GM19238 (cell line): ENCODE results near the gene ALOX12.
"Not testable (repeated sequence)": the region's sequence is repeated elsewhere in the genome, so short reads cannot be mapped to it uniquely, and the experiment has no call there.

Experiments used
- DNase-seq: peaks from one replicate; pipeline ENCODE4 v3.0.0; 2011; ENCODE audit warnings: low spot score; ENCODE audit not compliant: insufficient read length

Gene ALOX12

DNA sequence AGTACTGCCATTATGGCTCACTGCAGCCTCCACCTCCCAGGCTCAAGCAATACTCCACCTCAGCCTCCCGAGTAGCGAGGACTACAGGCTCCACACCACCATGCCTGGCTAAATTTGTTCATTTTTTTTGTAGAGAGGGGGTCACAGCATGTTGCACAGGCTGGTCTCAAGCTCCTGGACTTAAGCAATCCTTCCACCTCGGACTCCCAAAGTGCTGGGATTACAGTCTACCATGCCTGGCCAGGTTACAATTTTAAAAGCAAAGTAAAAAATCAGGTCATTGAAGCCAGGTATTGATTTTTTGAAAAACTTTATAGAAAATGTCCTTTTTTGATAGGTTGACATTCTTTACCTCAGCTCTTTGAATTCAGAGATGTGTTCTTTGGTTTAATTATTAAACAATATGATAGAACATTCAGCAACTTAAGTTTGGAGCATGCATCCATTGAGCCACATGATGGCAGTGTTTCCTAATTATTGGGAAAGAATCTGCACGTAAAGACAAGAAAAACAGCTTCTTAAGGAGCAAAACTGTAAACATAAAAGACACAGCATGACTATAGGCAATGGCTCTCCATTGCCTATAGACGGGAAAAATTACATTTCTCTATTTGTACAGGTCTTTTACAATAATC lies 49.8 kb downstream of the ALOX12 start:
- DNase-seq = no peak

DNA sequence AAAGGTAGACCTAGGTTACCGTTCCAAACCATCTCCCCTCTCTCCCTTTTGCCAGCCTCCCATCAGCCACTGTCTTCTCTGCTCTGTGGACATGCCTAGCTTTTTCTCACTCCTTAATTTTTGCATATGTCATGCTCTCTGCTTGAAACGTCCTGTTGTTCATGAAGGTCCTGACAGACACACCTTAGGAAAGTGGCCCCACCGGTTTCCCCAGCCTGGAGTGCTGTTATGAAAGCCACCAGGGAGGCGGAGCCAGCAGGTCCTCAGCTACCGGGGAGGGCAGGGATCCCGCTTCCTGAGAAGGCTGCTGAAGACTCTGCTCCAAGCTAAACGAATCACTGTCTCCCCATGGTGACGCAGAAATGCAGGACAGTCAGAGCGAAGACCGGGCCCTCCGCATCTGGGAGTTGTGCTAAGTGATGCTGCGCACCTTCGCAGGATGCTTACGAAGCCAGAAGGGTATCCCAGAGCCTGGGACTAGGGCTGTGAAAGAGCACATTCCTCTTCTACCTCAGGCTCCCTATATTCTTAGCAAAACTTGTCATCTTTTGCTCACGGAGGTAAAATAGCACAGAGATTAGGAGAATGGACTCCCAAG lies 50.4 kb downstream of the ALOX12 start:
- DNase-seq = no peak

DNA sequence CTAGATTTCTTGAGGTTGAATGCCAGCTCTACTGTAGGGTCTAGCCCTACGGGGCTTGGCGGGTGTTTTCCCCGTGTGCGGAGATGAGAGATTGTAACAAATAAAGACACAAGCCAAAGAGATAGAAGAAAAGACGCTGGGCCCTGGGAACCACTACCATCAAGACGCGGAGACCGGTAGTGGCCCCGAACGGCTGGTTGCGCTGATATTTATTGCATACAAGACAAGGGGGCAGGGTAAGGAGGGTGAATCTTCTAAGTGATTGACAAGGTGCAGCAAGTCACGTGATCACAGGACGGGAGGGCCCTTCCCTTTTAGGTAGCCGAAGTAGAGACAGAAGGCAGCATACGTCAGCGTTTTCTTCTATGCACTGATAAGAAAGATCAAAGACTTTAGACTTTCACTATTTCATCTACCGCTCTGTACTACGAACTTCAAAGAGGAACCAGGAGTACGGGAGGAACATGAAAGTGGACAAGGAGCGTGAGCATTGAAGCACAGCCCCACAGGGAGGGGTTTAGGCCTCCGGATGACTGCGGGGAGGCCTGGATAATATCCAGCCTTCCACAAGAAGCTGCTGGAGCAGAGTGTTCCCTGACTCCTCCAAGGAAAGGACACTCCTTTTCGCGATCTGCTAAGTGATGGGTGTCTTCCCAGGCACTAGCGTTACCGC lies 51.0 kb downstream of the ALOX12 start:
- DNase-seq = not testable (repeated sequence)

DNA sequence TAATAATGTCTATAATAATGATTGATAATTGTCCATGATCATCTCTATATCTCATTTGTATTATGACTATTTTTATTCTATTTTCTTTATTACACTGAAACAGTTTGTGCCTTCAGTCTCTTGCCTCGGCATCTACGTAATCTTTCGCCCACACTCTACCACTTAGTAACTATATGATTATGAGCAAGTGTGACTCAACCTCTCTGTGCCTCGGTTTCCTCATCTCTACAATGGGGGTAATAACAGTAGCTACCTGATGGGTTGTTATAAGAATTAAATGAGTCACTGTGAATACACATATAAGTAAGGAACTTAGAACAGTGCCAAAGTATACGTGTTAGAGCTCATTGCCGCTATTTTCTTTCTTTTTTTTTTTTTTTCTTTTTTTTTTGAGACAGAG lies 51.7 kb downstream of the ALOX12 start:
- no peak for DNase-seq

DNA sequence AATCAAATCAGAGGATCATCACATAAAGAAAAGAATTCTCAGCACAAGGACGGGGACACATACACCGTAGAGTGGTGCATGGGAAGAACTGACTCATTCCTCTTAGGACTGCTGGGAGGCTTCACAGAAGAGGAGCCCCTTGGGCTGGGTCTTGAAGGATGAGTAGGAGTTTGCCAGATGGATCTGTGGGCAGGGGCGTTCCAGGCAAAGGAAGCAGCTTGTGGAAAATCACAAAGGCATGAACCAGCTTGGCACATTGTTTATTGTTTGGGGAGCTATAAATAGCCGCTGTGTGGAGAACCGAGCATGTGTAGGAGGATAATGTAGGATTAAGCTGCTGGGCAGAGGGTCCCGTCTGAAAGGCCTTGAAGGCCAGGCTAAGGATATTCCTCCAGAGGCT lies 53.1 kb downstream of the ALOX12 start:
- DNase-seq = no peak

DNA sequence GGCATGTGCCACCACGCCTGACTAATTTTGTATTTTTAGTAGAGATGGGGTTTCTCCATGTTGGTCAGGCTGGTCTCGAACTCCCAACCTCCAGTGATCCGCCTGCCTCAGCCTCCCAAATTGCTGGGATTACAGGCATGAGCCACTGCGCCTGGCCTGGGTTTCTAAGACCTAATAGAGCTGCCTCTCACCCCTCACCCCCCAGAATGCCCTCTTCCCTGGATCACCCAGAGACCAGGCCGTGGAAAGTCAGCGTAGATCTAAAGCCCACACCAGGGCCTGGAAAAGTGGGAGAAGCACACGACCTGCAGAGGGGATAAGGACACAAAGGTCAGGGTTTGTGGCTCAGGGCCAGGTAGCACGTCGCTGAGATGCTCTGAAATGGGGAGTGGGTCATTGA lies 54.7 kb downstream of the ALOX12 start:
- not testable (repeated sequence) for DNase-seq

DNA sequence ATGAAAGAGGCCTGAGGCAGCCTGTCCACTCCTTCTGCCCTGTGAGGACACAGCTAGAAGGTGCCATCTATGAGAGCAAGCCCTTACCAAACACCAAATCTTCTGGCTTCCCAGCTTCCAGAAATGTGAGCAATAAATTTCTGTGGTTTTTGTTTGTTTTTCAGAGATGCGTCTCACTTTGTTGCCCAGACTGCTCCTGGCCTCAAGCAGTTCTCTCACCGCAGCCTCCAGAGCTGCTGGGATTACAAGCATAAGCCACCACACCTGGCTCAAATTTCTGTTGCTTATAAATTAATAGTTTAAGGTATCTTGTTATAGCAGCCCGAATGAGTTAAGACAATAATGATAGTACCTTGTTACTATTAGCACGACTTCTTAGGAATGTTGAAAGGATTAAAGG lies 60.5 kb downstream of the ALOX12 start:
- DNase-seq = no peak

DNA sequence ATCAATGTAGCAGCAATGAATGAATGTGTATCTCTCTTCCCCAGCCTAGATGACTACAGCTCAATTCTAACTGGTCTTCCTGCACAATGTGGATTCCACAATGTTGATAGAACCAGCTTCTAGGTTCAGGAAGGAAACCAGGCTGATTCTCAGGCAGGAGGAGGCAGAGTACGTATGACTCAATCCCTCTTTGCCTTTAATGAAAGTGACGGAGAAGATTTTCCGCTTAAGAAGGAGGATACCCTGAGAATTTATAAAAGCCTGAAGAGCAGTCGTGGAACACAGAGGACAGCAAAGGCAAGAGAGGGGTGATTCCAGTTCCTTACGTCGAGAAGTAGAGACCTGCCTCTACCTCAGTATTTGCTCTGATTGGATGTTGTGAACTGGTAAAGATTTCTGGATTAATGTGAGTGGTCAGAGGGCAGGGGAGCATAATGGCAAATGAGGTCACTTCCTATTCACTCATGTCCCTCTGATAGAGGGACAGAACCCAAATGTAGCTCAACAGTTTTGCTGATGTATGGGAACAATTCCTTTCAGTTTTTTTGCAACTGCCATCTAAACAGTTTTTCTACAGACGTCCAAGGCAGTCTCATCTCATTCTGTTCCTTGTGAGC lies 63.1 kb downstream of the ALOX12 start:
- DNase-seq = no peak
